HG03460 (cell line): ENCODE results near the gene PPIG.
"Not testable (repeated sequence)": the region's sequence is repeated elsewhere in the genome, so short reads cannot be mapped to it uniquely, and the experiment has no call there.

Experiments
- ATAC-seq: cut with Tn5 transposase; IDR thresholded peaks from one replicate; pipeline ENCODE4 v1.9.1; 2021; ENCODE audit not compliant: unreplicated experiment

PPIG gene

DNA sequence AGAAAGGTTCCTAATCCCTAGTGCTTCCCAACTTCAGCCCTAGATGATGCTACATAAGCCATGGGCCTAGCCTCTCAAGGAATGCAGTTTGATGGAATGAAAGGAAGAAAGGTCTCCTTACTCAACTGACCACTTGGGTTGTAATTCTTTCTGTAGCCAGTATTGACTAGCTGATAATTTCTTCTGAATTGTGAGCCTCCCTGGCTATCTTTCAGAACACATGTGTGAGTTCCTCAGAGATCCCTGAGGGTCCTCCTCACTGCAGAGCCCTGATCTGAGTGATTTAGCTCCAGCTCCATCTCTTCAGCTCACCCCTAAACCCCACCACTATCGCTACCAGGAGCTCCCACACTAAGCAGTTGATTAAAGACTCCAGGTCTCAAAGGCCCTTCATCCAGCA is 78.6 kb downstream of the PPIG start:
- no peak for ATAC-seq

DNA sequence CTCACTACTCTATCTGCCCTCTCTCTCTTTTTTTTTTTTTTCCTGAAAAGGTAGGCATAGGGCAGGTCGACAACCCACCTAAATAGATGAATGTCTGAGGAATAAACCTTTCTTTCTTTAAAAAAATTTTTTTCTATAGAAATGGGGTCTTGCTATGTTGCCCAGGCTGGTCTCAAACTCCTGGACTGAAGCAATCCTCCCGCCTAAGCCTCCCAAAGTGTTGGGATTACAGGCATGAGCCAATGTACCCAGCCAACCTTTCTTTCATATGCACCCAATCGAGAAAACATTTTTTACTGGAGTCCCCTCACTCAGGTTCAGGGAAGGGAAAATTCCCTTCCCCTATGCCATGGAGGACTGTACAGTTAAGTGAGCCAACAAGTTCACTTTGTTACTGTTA is 79.1 kb downstream of the PPIG start:
- no peak for ATAC-seq

DNA sequence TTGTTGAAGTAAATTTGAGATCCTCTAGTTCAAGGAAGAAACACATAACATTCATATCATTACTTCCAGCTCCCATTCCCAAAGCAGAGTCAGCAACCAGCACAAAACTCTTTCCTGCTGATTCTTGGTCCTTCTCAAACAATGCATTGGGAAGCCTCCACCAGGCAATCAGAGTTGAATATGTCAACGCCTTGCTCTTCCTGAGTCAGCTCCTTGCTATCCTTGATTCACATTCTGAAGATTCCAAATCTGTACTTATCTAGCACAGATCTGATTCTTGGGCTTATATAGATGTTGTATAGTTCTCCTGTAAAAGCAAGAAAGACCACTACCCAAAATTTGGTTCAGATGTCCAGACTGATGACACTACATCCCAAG is 80.4 kb downstream of the PPIG start:
- ATAC-seq, result no peak

DNA sequence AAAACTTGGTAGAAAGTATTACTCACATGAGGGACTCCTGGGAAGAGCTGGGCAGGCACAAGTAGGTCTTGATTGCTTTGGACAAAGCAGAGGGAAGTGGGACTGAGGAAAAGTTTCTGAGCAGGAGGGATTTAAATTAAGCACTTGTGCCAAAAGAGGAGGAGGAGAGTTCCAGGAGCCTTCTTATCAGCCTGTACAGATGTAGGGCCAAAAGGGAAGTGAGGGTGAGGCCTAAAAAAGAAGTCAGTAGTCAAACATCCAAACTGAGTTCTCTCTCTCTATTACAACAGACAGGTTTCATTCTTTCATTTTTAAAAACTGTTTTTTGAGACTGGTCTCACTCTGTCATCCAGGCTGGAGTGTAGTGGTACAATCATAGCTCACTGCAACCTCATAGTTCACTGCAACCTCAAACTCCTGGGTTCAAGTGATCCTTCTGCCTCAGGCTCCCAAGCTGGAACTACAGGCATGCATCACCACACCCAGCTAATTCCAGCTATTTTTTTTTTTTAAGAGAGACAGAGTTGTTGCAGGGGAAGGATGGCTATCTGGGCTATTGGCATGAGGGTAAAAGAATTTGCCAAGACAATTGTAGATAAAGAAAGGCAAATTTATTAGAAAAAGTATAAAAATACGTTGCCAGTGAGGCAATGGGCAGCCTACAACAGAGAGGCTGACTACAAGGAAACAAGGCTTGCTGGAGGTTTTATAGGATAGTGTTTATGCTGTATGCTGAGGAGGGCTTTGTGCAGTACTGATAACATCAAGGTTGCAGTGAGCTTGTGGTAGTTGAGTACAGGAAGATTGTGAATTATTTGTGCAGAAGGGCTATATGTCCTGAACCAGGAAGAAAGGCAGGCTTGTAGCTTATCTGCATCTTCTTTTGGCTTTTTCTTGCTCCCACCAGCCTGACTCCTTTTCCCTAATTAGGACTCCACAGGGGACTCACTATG is 81.1 kb downstream of the PPIG start:
- no peak for ATAC-seq

DNA sequence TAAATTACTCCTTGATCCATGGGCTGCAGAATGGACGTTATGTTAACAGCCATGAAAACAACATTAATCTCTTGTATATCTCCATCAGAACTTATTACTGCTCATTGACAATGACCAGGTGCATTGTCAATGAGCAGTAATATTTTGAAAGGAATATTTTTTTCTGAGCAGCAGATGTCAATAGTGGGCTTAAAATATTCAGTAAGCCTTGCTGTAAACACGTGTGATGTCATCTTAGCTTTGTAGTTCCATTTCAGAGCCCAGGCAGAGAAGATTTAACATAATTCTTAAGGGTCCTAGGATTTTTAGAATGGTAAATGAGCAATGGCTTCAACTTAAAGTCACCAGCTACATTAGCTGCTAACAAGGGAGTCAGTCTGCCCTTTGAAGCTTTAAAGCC is 83.4 kb downstream of the PPIG start:
- no peak for ATAC-seq

GRCh38 chr2:169670215-169670651 is 86.1 kb downstream of the PPIG start:
- ATAC-seq, result no peak

DNA sequence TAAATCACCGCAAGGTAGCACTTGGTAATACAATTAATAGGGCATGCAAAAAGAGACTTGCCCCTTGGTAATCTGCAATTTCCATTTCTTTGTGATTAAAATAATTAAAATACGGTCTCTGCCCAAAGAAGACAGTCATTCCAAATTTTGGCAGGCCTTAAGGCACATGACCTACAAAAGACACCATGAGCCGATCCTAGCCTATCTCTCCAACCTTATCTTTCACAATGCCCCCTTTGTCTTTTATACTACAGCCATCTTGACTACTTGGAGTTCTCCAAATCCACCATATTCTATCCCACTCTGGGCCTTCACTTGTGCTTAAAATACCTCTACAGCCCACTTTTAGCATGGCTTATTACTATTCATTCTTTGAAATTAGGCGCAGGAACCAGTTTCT is 86.8 kb downstream of the PPIG start:
- no peak for ATAC-seq

GRCh38 chr2:169672406-169672805 is 88.3 kb downstream of the PPIG start:
- no peak for ATAC-seq

- no peak for ATAC-seq
Observed at GRCh38 chr2:169673106-169673505, 89.0 kb downstream of the PPIG start.

GRCh38 chr2:169673921-169674320 is 89.8 kb downstream of the PPIG start:
- ATAC-seq, result no peak

DNA sequence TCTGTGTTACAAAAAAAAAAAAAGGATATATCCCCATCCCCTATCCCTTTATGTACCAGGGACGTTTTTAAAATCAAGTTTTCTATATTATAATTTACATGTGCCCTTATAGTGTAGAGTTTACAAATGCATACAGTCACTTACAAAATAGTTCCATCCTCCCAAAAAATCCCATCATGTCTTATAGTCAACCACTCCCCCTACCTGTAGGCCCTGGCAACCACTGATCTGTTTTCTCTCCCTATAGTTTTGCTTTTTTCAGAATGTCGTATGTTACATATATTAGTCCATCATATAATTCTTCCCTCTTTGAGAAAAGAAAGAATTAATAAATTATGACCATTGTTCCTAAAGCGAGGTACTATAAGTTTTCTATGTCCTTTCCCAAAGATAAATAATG is 92.2 kb downstream of the PPIG start:
- no peak for ATAC-seq

GRCh38 chr2:169676850-169677249 is 92.7 kb downstream of the PPIG start:
- ATAC-seq, result no peak

GRCh38 chr2:169683054-169683424 is 98.9 kb downstream of the PPIG start:
- ATAC-seq, result no peak

- no peak for ATAC-seq
Observed at GRCh38 chr2:169683425-169684134, 99.4 kb downstream of the PPIG start.

- ATAC-seq, result no peak
Observed at GRCh38 chr2:169684135-169684565, 100.0 kb downstream of the PPIG start.

DNA sequence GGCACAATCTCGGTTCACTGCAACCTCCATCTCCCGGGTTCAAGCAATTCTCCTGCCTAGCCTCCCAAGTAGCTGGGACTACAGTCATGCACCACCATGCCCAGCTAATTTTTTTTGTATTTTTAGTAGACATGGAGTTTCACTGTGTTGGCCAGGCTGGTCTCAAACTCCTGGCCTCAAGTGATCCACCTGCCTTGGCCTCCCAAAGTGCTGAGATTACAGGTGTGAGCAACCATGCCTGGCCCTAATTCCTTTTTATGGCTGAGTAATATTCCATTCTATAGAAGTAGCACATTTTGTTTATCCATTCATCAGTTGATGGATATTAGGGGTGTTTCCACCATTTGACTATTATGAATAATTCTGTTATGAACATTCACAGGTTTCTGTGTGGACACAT is 100.6 kb downstream of the PPIG start:
- ATAC-seq, result not testable (repeated sequence)

DNA sequence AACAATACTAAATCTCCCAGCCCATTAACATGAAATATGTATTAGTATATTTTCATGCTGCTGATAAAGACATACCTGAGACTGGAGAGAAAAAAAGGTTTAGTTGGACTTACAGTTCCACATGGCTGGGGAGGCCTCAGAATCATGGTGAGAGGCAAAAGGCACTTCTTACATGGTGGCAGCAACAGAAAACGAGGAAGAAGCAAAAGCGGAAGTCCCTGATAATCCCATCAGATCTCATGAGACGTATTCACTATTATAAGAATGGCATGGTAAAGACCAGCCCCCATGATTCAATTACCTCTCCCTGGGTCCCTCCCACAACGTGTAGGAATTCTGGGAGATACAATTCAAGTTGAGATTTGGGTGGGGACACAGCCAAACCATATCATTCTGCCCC is 102.7 kb downstream of the PPIG start:
- ATAC-seq, result not testable (repeated sequence)

- ATAC-seq, result not testable (repeated sequence)
Observed at GRCh38 chr2:169687943-169688342, 103.8 kb downstream of the PPIG start.

DNA sequence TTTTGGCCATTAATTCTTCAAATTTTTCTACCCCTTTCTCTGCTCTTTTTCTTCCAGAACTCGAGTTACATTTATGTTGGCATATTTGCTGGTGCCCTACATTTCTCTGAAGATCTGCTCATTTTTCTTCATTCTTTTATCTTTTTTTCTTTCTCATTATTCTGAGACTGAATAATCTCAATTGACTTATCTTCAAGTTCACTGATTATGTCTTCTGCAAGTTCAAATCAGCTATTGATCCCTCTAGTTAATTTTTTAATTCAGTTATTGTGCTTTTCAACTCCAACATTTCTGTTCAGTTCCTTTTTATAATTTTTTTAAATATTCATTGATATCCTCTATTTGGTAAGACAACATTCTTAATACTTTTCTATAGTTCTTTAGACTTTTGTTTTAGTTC is 106.8 kb downstream of the PPIG start:
- ATAC-seq, result no peak
